Subcutaneous adipose tissue (tissue), 4 donors: ENCODE measurements around the gene NECTIN1. TPM values are rescaled to one million over a fixed set of nuclear protein-coding genes. Genes with fewer than 3 reads are reported as not detected.

Experiments used
- CTCF ChIP-seq: fragments of 450-650 bp; IDR thresholded peaks from one replicate; pipeline ENCODE4 v1.5.1; 2016; ENCODE audit warnings: low read depth, mild to moderate bottlenecking, control low read depth, antibody characterized with exemption, moderate library complexity
- total RNA-seq, 4 donors: library from RNA; depleted of rRNA; stranded (reverse); fragments of >200 nt; gene quantifications; one replicate each; pipeline ENCODE4 v1.1.0, GENCODE V29; 2016

Gene NECTIN1
- total RNA-seq, 4 donors from 2014 or later: 1.7 to 4.1 (median 2.5) TPM

- no peak for TF ChIP-seq CTCF
These were observed 19.8 kb downstream of the NECTIN1 start for GRCh38 chr11:119709171-119709570.

GRCh38 chr11:119708384-119708783 lies 20.6 kb downstream of the NECTIN1 start:
- TF ChIP-seq CTCF: no peak

- TF ChIP-seq CTCF: no peak
These were observed 22.1 kb downstream of the NECTIN1 start for GRCh38 chr11:119706887-119707286.

GRCh38 chr11:119706029-119706428 lies 23.0 kb downstream of the NECTIN1 start:
- no peak for TF ChIP-seq CTCF

- TF ChIP-seq CTCF: no peak
These were observed 23.6 kb downstream of the NECTIN1 start for GRCh38 chr11:119705362-119705761.

GRCh38 chr11:119704849-119705248 lies 24.2 kb downstream of the NECTIN1 start:
- no peak for TF ChIP-seq CTCF

- TF ChIP-seq CTCF: no peak
These were observed 27.1 kb downstream of the NECTIN1 start for GRCh38 chr11:119701591-119702549.
